GM12878 (cell line): ENCODE measurements around the gene ZNF296.

ENCODE experiments used
- CHD2 ChIP-seq: IDR thresholded peaks from 2 replicates; pipeline ENCODE4 v1.6.1; 2011; ENCODE audit warnings: low read depth, low read length, improper control_type of control experiment, borderline replicate concordance
- CTCF ChIP-seq, 3 experiments: IDR thresholded peaks in 2 of 3; conservative IDR thresholded peaks in 1 of 3; 2 replicates each; pipeline ENCODE4 v1.5.1; 2011; ENCODE audit warnings: low read depth in 3 of 3, low read length in 3 of 3, mild to moderate bottlenecking in 3 of 3, control low read depth in 2 of 3, moderate library complexity in 2 of 3, inconsistent platforms in 1 of 3, mixed read lengths in 1 of 3; ENCODE audit not compliant: control insufficient read depth in 2 of 3, insufficient read depth in 1 of 3; ENCODE audit errors: extremely low read depth in 1 of 3
- DPF2 ChIP-seq: fragments of 450-650 bp; IDR thresholded peaks from 2 replicates; pipeline ENCODE4 v1.6.1; 2017; ENCODE audit warnings: mild to moderate bottlenecking
- E2F8 ChIP-seq: fragments of 450-650 bp; IDR thresholded peaks from 2 replicates; pipeline ENCODE4 v1.6.1; 2018; ENCODE audit warnings: mild to moderate bottlenecking, low read depth, moderate library complexity; ENCODE audit not compliant: partially characterized antibody
- MAX ChIP-seq: IDR thresholded peaks from 2 replicates; pipeline ENCODE4 v1.6.1; 2012; ENCODE audit warnings: low read depth, low read length, improper control_type of control experiment
- MXI1 ChIP-seq: fragments of 150-350 bp; IDR thresholded peaks from 2 replicates; pipeline ENCODE4 v1.6.1; 2011; ENCODE audit warnings: low read depth, mild to moderate bottlenecking, inconsistent platforms, low read length, improper control_type of control experiment
- PAX8 ChIP-seq: fragments of 450-650 bp; IDR thresholded peaks from 2 replicates; pipeline ENCODE4 v1.6.1; 2017; ENCODE audit warnings: mild to moderate bottlenecking, moderate library complexity
- POLR2A ChIP-seq: IDR thresholded peaks from 2 replicates; pipeline ENCODE4 v1.6.1; 2011; ENCODE audit warnings: low read depth, mild to moderate bottlenecking, low read length
- POLR2AphosphoS5 ChIP-seq: IDR thresholded peaks from 2 replicates; pipeline ENCODE4 v1.6.1; 2011; ENCODE audit warnings: mild to moderate bottlenecking, low read length, inconsistent platforms
- REST ChIP-seq: IDR thresholded peaks from 2 replicates; pipeline ENCODE4 v1.6.1; 2012; ENCODE audit warnings: mild to moderate bottlenecking, low read depth, low read length
- ZNF217 ChIP-seq: fragments of 450-650 bp; IDR thresholded peaks from 2 replicates; pipeline ENCODE4 v1.6.1; 2017; ENCODE audit warnings: antibody characterized with exemption, mild to moderate bottlenecking
- ZNF274 ChIP-seq: IDR thresholded peaks from one replicate; pipeline ENCODE4 v1.8.0; 2011; ENCODE audit not compliant: insufficient read length, insufficient read depth
- ZZZ3 ChIP-seq: IDR thresholded peaks from 2 replicates; pipeline ENCODE4 v1.6.1; 2011; ENCODE audit warnings: low read depth; ENCODE audit not compliant: control insufficient read depth, insufficient read length

- peak; percentile 22; the same call in 1 of the 2 replicates for TF ChIP-seq POLR2A
- no peak for TF ChIP-seq CTCF (IDR thresholded peaks at IDR 0.05 in 2 of 3, conservative IDR thresholded peaks at IDR 0.05 in 1 of 3; ENCODE audit: control insufficient read depth in 2 of 3, extremely low read depth in 1 of 3, insufficient read depth in 1 of 3, low read depth in 3 of 3, low read length in 3 of 3)
- no peak for TF ChIP-seq E2F8
- TF ChIP-seq MXI1, result no peak
- no peak for TF ChIP-seq REST
- no peak for TF ChIP-seq POLR2AphosphoS5
- TF ChIP-seq MAX, result no peak
- TF ChIP-seq ZZZ3, result no peak
- TF ChIP-seq CHD2, result no peak
- TF ChIP-seq ZNF217, result no peak
- no peak for TF ChIP-seq PAX8
- no peak for TF ChIP-seq DPF2
- no peak for TF ChIP-seq ZNF274
These were observed 24.2 kb downstream of the ZNF296 start for GRCh38 chr19:45051929-45052579.
